Activated CD4-positive, alpha-beta memory T cell treated with anti-CD3 and anti-CD28 coated beads for 36 hours (primary cell): ENCODE results near the gene MTR. TPM values are rescaled to one million over a fixed set of nuclear protein-coding genes. Genes with fewer than 3 reads are reported as not detected.
"Not testable (repeated sequence)": the region's sequence is repeated elsewhere in the genome, so short reads cannot be mapped to it uniquely, and the experiment has no call there.

Experiments
- CTCF ChIA-PET: fragments of 350-600 bp; sonication (Branson Sonifier 250); formaldehyde crosslinking; loops from one replicate; lab custom pipeline; 2021; ENCODE audit warnings: antibody characterized with exemption, inconsistent platforms; lab: Charles Lee
- POLR2A ChIA-PET: fragments of 350-600 bp; sonication (Branson Sonifier 250); formaldehyde crosslinking; loops from one replicate; lab custom pipeline; 2021; ENCODE audit warnings: antibody characterized with exemption; lab: Charles Lee
- DNase-seq: peaks from one replicate; pipeline ENCODE4 v3.0.0-alpha.2; 2020
- H3K27ac Mint-ChIP-seq: one replicate; pipeline ENCODE4 v1.8.0; 2021; ENCODE audit warnings: mixed read lengths
- H3K27me3 Mint-ChIP-seq: one replicate; pipeline ENCODE4 v1.8.0; 2021; ENCODE audit warnings: mixed read lengths
- H3K36me3 Mint-ChIP-seq: one replicate; pipeline ENCODE4 v1.8.0; 2021; ENCODE audit warnings: mixed read lengths
- H3K4me1 Mint-ChIP-seq: one replicate; pipeline ENCODE4 v1.8.0; 2021; ENCODE audit warnings: low read depth, mixed read lengths
- H3K4me3 Mint-ChIP-seq: one replicate; pipeline ENCODE4 v1.8.0; 2021; ENCODE audit warnings: mild to moderate bottlenecking, mixed read lengths
- H3K9me3 Mint-ChIP-seq: one replicate; pipeline ENCODE4 v1.8.0; 2021; ENCODE audit warnings: mixed read lengths
- intact Hi-C: fragments of 100-400 bp; cut with micrococcal nuclease; formaldehyde crosslinking; loops from one replicate; pipeline ENCODE4 v1.15.1; 2023
- total RNA-seq, 2 experiments: library from RNA; stranded (reverse); gene quantifications; one replicate each; pipeline ENCODE4 v1.2.3, GENCODE V29; 2021

The MTR gene
- total RNA-seq, 2 experiments from 2014 or later: 46.3 to 46.6 TPM

- CTCF ChIA-PET: no interaction called here
- no peaks in the 10 kb centered on the region for H3K27me3 Mint-ChIP-seq
- POLR2A ChIA-PET: no interaction called here
- H3K4me1 Mint-ChIP-seq: no peaks in the 10 kb centered on the region
- no peaks in the 10 kb centered on the region for H3K9me3 Mint-ChIP-seq
- no peak for DNase-seq
- H3K27ac Mint-ChIP-seq: no peak overlapping the region
- intact Hi-C loops: no loop called here
- peaks cover 69% of the 10 kb centered on the region for H3K36me3 Mint-ChIP-seq
- H3K4me3 Mint-ChIP-seq: no peak overlapping the region
These were observed 98.8 kb downstream of the MTR start for GRCh38 chr1:236893626-236894545.

GRCh38 chr1:236895665-236896387 lies 100.7 kb downstream of the MTR start:
- no peaks in the 10 kb centered on the region for H3K27me3 Mint-ChIP-seq
- no peak for DNase-seq
- peaks cover 3% of the 10 kb centered on the region for H3K9me3 Mint-ChIP-seq
- ChIA-PET POLR2A (no interaction called here), CTCF (interaction anchor here (0.8 to 0.9 kb wide), 2 partner anchors 10 to 665 kb away, joined by 3 read pairs; no protein-coding TSS in a partner anchor)
- no peak overlapping the region for H3K4me3 Mint-ChIP-seq
- H3K36me3 Mint-ChIP-seq: peaks cover 67% of the 10 kb centered on the region
- intact Hi-C loops: no loop called here
- H3K27ac Mint-ChIP-seq: no peak overlapping the region
- H3K4me1 Mint-ChIP-seq: no peaks in the 10 kb centered on the region

- Mint-ChIP-seq H3K36me3 (peaks cover 72% of the 10 kb centered on the region), H3K27me3 (no peaks in the 10 kb centered on the region), H3K4me1 (no peaks in the 10 kb centered on the region), H3K27ac (no peak overlapping the region), H3K9me3 (peaks cover 7% of the 10 kb centered on the region), H3K4me3 (no peak overlapping the region)
- no peak for DNase-seq
- ChIA-PET POLR2A (no interaction called here), CTCF (interaction anchor here (0.8 kb wide), 1 partner anchor 11 kb away, joined by 3 read pairs; no protein-coding TSS in a partner anchor)
- intact Hi-C loops: no loop called here
These were observed 101.6 kb downstream of the MTR start for GRCh38 chr1:236896716-236897115.

- no peak for DNase-seq
- ChIA-PET POLR2A (no interaction called here), CTCF (no interaction called here)
- Mint-ChIP-seq H3K4me3 (no peak overlapping the region), H3K36me3 (peaks cover 20% of the 10 kb centered on the region), H3K27ac (no peak overlapping the region), H3K4me1 (peaks cover 4% of the 10 kb centered on the region), H3K9me3 (peaks cover 14% of the 10 kb centered on the region), H3K27me3 (no peaks in the 10 kb centered on the region)
- intact Hi-C loops: no loop called here
These were observed 110.0 kb downstream of the MTR start for GRCh38 chr1:236904892-236905741.

GRCh38 chr1:236907205-236907604 lies 112.1 kb downstream of the MTR start:
- Mint-ChIP-seq H3K9me3 (peaks cover 6% of the 10 kb centered on the region), H3K4me1 (peaks cover 4% of the 10 kb centered on the region), H3K36me3 (peaks cover 4% of the 10 kb centered on the region), H3K4me3 (no peak overlapping the region), H3K27ac (no peak overlapping the region), H3K27me3 (no peaks in the 10 kb centered on the region)
- intact Hi-C loops: no loop called here
- ChIA-PET CTCF (no interaction called here), POLR2A (no interaction called here)
- no peak for DNase-seq

- peaks cover 6% of the 10 kb centered on the region for H3K4me1 Mint-ChIP-seq
- no peak overlapping the region for H3K4me3 Mint-ChIP-seq
- intact Hi-C loops: no loop called here
- ChIA-PET POLR2A (no interaction called here), CTCF (no interaction called here)
- DNase-seq: no peak
- no peak overlapping the region for H3K27ac Mint-ChIP-seq
- no peaks in the 10 kb centered on the region for H3K27me3 Mint-ChIP-seq
- H3K36me3 Mint-ChIP-seq: no peaks in the 10 kb centered on the region
- H3K9me3 Mint-ChIP-seq: peaks cover 6% of the 10 kb centered on the region
These were observed 113.6 kb downstream of the MTR start for GRCh38 chr1:236908669-236909068.

- H3K27me3 Mint-ChIP-seq, intact Hi-C loops, H3K36me3 Mint-ChIP-seq, POLR2A ChIA-PET, H3K27ac Mint-ChIP-seq, CTCF ChIA-PET, H3K4me1 Mint-ChIP-seq, DNase-seq, H3K4me3 Mint-ChIP-seq: not testable (repeated sequence)
- H3K9me3 Mint-ChIP-seq: peaks cover 11% of the 10 kb centered on the region
These were observed 116.0 kb downstream of the MTR start for GRCh38 chr1:236911047-236911446.

GRCh38 chr1:236913371-236914037 lies 118.4 kb downstream of the MTR start:
- Mint-ChIP-seq H3K36me3 (peaks cover 19% of the 10 kb centered on the region), H3K4me3 (no peak overlapping the region)
- no peak for DNase-seq

GRCh38 chr1:236914375-236914774 lies 119.3 kb downstream of the MTR start:
- peaks cover 2% of the 10 kb centered on the region for H3K4me1 Mint-ChIP-seq
- H3K36me3 Mint-ChIP-seq: peaks cover 19% of the 10 kb centered on the region
- POLR2A ChIA-PET: no interaction called here
- intact Hi-C loops: no loop called here
- DNase-seq: no peak
- no peak overlapping the region for H3K27ac Mint-ChIP-seq
- H3K9me3 Mint-ChIP-seq: peaks cover 23% of the 10 kb centered on the region
- no peaks in the 10 kb centered on the region for H3K27me3 Mint-ChIP-seq
- CTCF ChIA-PET: no interaction called here
- H3K4me3 Mint-ChIP-seq: no peak overlapping the region

More at GRCh38 chr1:236913371-236914037, 118.4 kb downstream of the MTR start:
- intact Hi-C loops: no loop called here
- Mint-ChIP-seq H3K27me3 (no peaks in the 10 kb centered on the region), H3K4me1 (peaks cover 2% of the 10 kb centered on the region), H3K9me3 (peaks cover 27% of the 10 kb centered on the region), H3K27ac (no peak overlapping the region)
- ChIA-PET CTCF (interaction anchor here (0.8 kb wide), 1 partner anchor 648 kb away, joined by 3 read pairs; no protein-coding TSS in a partner anchor), POLR2A (no interaction called here)

GRCh38 chr1:236916131-236916800 lies 121.2 kb downstream of the MTR start:
- ChIA-PET POLR2A (no interaction called here), CTCF (no interaction called here)
- no peak overlapping the region for H3K4me3 Mint-ChIP-seq
- no peak for DNase-seq
- no peaks in the 10 kb centered on the region for H3K27me3 Mint-ChIP-seq
- no peak overlapping the region for H3K27ac Mint-ChIP-seq
- H3K36me3 Mint-ChIP-seq: peaks cover 21% of the 10 kb centered on the region
- peaks cover 2% of the 10 kb centered on the region for H3K4me1 Mint-ChIP-seq
- intact Hi-C loops: no loop called here
- H3K9me3 Mint-ChIP-seq: peaks cover 23% of the 10 kb centered on the region

GRCh38 chr1:236917448-236917847 lies 122.4 kb downstream of the MTR start:
- H3K27me3 Mint-ChIP-seq: no peaks in the 10 kb centered on the region
- H3K27ac Mint-ChIP-seq: no peak overlapping the region
- H3K4me3 Mint-ChIP-seq: no peak overlapping the region
- POLR2A ChIA-PET: no interaction called here
- CTCF ChIA-PET: no interaction called here
- peaks cover 21% of the 10 kb centered on the region for H3K36me3 Mint-ChIP-seq
- H3K9me3 Mint-ChIP-seq: peaks cover 23% of the 10 kb centered on the region
- DNase-seq: no peak
- peaks cover 2% of the 10 kb centered on the region for H3K4me1 Mint-ChIP-seq
- intact Hi-C loops: no loop called here
